GM18498 (cell line): ENCODE data around the gene CEP83.

ENCODE experiments used
- ATAC-seq: cut with Tn5 transposase; IDR thresholded peaks from one replicate; pipeline ENCODE4 v1.9.1; 2021; ENCODE audit warnings: mild to moderate bottlenecking, moderate library complexity; ENCODE audit not compliant: unreplicated experiment

Gene CEP83

GRCh38 chr12:94271351-94271750, 188.3 kb downstream of the CEP83 start:
- ATAC-seq: no peak

GRCh38 chr12:94269316-94269999, 190.2 kb downstream of the CEP83 start:
- peak; percentile 51 for ATAC-seq

DNA sequence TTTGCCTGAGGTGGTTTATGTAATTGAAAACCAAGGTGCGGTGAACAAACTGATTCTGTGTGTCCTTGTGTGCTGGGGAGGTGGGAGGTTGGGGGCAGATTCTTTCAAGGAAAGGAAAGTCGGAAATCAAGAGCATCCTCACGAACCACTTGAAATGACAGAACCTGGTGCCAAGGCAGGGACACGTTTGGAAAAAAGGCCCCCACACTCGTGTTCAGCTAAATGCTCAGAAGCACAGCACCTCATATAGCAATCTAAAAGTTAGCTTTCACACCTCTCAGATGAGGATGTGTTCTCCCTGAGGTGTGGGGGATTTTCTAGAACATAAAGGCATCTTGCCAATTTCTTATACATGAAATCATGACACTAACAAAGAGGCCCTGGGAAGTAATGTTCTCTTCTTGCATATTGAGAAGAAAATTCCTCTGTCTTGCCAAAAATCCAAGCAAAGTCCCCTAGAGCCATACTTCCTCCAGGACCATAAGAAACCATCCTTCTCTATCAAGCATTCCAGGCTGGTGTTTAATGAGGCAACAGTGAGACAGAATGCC, 191.7 kb downstream of the CEP83 start:
- ATAC-seq: peak; percentile 34

- no peak for ATAC-seq
Measured at GRCh38 chr12:94267537-94267872, 192.2 kb downstream of the CEP83 start.

- no peak for ATAC-seq
Measured at GRCh38 chr12:94266796-94267536, 192.7 kb downstream of the CEP83 start.

- ATAC-seq: no peak
Measured at GRCh38 chr12:94265966-94266745, 193.5 kb downstream of the CEP83 start.

DNA sequence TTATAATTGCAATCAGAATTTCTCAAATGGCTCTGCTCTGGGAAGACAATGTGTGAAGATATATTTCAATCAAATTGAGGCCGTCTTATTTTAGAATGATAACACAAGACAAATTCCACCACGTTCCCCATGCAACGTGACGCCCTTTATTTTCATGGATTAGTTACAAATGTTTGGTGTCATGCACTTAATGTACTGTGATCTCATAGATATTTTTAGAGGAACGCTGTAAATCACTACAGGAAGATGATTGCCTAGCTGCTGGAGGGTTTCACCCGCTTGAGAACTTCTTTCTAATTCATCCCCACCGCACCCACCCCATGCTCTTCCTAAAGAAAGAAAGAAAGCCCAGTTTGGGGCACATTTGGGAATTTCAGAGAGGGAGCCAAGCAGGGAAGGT, 194.1 kb downstream of the CEP83 start:
- no peak for ATAC-seq

- no peak for ATAC-seq
Measured at GRCh38 chr12:94264736-94265485, 194.8 kb downstream of the CEP83 start.

DNA sequence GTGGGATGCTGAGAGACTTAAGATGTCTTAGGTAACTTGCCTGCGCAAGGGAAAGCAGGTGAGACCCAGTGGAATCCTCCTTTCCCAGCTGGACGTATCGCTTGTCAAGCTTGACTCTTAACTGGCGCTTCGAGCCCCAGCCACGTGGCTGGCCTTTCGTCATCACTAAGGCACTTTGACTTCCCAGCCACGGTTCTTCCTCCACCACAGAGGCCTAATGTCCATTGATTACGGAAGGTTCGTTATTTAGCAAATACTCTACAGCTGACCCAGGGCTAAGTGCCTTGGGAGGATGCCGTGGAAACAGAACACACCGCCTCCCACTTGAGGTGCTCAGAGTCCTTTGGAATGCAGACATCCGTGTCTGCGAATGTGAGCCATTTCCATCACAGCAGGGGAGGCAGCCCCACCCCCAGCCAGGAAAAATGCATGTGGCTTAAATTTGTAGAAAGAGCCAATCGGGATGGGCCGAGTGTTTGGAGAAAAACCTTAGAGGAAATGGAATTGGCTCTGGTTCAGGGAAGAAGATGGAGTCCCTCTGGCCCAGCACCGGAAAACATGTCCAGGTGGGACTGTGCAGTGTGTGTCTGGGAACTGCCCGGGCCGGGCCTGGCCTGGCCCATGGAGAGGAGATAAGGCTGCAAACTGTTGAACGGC, 195.6 kb downstream of the CEP83 start:
- ATAC-seq: no peak

DNA sequence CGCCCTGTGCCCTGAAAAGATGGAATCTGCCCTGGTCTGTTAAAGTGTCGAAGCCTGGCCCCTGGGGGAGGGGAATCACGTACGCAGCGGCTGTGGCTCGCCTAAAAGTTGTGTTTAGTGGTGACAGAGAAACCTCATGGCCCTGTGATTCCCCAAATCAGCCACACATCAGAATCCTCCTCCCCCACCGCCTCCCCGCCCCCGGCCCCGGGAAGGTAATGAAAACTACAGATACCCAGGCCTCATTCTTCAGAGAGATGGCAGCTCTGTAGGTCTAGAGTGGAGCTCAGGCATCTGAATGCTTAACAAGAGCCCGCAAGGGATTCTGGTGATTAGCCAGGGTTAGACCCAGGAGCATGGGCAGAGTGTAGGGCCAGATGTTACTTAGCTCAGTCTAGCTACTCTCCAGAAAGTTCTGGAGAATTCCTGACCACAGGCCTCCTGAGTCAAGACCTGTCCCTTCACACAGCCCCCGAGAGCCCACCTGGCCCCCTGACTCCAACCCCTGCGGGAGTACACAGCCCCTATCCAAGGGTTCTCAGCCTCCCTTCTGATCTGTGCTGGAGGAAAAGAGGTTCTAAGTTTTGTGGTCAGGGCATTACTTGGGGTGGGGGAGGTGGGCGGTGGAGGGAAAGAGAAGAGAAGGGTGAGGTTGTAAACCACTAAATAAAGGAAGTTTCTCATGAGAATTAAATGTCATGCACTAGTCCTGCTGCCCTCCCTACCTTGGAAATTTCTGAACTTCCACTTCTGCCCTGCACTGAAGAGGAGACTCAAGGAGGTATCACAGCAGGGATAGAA, 196.5 kb downstream of the CEP83 start:
- peak; percentile 34 for ATAC-seq

- ATAC-seq: peak; percentile 56
Measured at GRCh38 chr12:94262228-94263010, 197.2 kb downstream of the CEP83 start.

- ATAC-seq: no peak
Measured at GRCh38 chr12:94261786-94262185, 197.9 kb downstream of the CEP83 start.

DNA sequence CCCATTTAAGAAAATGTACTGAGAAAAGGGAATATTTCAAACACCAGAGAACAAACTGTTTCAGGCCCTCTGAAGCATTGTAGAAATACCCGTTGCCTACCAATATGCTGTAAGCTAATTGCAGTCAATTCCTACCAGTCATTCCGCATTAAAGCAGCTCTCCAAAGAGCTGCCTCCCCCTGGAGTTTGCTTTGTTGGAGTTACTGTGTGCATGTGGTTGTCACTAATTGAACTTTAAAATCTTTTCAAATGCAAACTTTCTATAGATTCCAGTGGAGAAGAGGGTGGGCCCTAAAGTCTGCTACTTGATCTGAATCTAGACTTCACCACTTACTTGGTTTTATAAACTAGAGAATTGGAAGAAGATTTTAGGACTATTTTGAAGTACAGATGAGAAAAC, 198.5 kb downstream of the CEP83 start:
- no peak for ATAC-seq

- no peak for ATAC-seq
Measured at GRCh38 chr12:94260717-94261116, 198.9 kb downstream of the CEP83 start.

DNA sequence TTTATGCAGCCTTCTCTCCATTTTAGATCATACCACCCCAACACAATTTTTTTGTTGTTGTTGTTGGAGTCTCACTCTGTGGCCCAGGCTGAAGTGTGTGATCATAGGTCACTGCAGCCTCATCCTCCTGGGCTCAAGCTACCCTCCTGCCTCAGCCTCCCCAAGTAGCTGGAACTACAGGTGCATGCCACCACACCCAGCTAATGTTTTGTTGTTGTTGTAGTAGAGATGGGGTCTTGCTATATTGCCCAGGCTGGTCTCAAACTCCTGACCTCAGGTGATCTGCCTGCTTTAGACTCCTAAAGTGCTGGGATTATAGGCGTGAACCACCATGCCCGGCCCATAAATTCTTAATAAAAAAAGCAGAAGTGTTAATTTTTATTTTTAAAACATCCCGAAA, 199.7 kb downstream of the CEP83 start:
- ATAC-seq: no peak

DNA sequence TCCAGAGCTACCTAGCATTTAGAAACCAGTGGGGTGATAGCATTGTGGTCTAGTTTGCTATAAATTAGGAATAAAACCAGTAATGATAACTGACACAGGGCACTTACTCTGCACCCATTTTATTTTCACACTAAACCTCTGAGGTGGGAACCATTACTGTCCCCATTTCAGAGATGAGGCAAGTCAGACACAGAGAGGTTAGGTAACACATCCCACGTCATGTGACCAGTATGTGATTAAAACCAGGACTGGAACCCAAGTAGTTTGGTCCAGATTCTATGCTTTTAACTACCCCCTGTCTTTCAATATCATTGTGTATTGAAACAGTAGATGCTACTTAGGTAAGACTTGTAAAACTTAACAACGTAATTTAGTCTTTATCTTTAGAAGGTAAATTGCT, 201.1 kb downstream of the CEP83 start:
- ATAC-seq: peak; percentile 34
